Gastrocnemius medialis (tissue), 4 donors: ENCODE measurements around the gene SLC22A17. TPM values are rescaled to one million over a fixed set of nuclear protein-coding genes. Genes with fewer than 3 reads are reported as not detected.

Source experiments
- ATAC-seq, 2 donors: fragments of 150-250 bp; one replicate each; pipeline ENCODE4 v1.9.1; 2016
- DNase-seq, 2 donors: peaks; one replicate each; pipeline ENCODE4 v3.0.0-alpha.2; 2019
- H3K27ac ChIP-seq, 4 donors: fragments of 200-600 bp; sonication (generic); 1 replicate in 1 of 4; 2 replicates in 3 of 4; pipeline ENCODE4 v1.5.1; 2016 to 2018; ENCODE audit warnings: mild to moderate bottlenecking in 2 of 4, moderate library complexity in 1 of 4
- H3K27me3 ChIP-seq, 3 donors: fragments of 200-600 bp; sonication (generic) in 2 of 3; 1 replicate in 1 of 3; 2 replicates in 2 of 3; pipeline versions ENCODE4 v1.5.1 to v1.6.0; 2016 to 2019; ENCODE audit warnings: mild to moderate bottlenecking in 1 of 3, moderate library complexity in 1 of 3
- H3K36me3 ChIP-seq, 2 donors: fragments of 200-600 bp; sonication (generic) in 1 of 2; one replicate each; pipeline ENCODE4 v1.5.1; 2017 to 2018
- H3K4me1 ChIP-seq, 2 donors: fragments of 200-600 bp; sonication (generic) in 1 of 2; one replicate each; pipeline ENCODE4 v1.5.1; 2016 to 2017; ENCODE audit warnings: mild to moderate bottlenecking in 2 of 2
- H3K4me3 ChIP-seq, 4 donors: fragments of 200-600 bp; sonication (generic) in 3 of 4; 1 replicate in 1 of 4; 2 replicates in 3 of 4; pipeline ENCODE4 v1.5.1; 2016 to 2019; ENCODE audit warnings: mild to moderate bottlenecking in 2 of 4
- H3K9me3 ChIP-seq, 3 donors: fragments of 200-600 bp; sonication (generic) in 2 of 3; 1 replicate in 1 of 3; 2 replicates in 2 of 3; pipeline ENCODE4 v1.5.1; 2016 to 2019
- POLR2A ChIP-seq, 2 donors: fragments of 450-650 bp; IDR thresholded peaks; one replicate each; pipeline ENCODE4 v1.6.1; 2017; ENCODE audit warnings: antibody characterized with exemption in 2 of 2, mild to moderate bottlenecking in 2 of 2, moderate library complexity in 2 of 2
- in situ Hi-C, 4 donors: fragments of 200-750 bp; cut with MboI; loops; one replicate each; pipeline versions ENCODE4 v1.15.0 to v1.8.0; 2017; ENCODE audit warnings: low sequenced_read_pairs in 4 of 4
- intact Hi-C: fragments of 100-400 bp; cut with DNase I; formaldehyde crosslinking; loops from one replicate; pipeline ENCODE4 v1.15.1; 2023; ENCODE audit warnings: low total_unique reads
- total RNA-seq, 4 donors: library from RNA; depleted of rRNA; stranded (reverse); fragments of >200 nt; gene quantifications; one replicate each; pipeline versions ENCODE4 v1.1.0 to v1.2.3, GENCODE V29; 2016
- TF ChIP-seq, protein P1 (sequence below), 5 experiments: fragments of 450-650 bp in 3 of 5; fragments of 200-600 bp in 2 of 5; sonication (generic) in 2 of 5; IDR thresholded peaks in 4 of 5; conservative IDR thresholded peaks in 1 of 5; 1 replicate in 4 of 5; 2 replicates in 1 of 5; pipeline ENCODE4 v1.5.1; 2016 to 2019; ENCODE audit warnings: antibody characterized with exemption in 5 of 5, mild to moderate bottlenecking in 3 of 5, moderate library complexity in 3 of 5

SLC22A17 gene
- total RNA-seq, 4 donors from 2014 or later, result 0.68 to 2.7 (median 1.4) TPM

DNA sequence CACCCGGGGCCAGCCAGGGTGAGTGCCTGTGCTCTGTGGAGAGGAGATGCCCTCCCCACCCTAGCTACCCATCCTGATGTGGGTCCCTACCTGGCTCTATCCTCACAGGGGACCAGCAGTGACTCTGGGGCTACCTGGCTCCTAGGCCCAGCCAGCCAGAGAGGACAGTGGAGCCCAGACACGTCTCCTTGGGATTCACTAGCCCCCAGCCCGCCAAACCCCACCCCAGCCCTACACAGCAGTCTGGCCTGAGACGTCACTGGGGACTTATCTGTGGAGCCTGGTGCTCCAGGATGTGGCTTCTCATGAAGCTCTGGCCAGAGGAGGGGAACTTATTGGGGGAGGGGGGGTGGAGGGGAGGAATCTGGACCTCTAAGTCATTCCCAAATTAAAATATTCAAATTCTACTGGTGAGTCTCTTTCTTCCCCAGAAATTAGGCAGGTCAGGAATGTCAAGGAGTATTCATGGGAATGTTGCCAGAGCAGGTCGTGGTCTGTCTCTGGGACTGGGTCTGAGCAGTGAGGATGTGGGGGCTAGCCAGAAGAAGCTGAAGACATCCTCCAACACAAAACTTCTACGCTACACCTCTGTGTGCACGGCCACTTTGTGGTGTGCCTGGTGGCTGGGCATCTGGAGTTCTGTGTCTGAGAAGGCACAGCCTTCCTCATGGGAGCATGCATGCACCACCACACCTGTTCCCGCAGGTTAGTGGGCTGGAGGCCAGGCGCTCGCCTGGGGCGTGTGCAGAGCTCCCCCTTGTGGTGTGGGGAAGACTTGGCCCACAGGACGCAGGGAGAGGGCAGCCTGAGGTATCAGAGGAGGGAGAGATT is 26.9 kb upstream of the SLC22A17 start:
- Histone ChIP-seq H3K4me3 (no peak overlapping the region), H3K9me3 (no peaks in the 10 kb centered on the region), H3K27me3 (no peaks in the 10 kb centered on the region), H3K4me1 (no peaks in the 10 kb centered on the region), H3K27ac (no peak overlapping the region), H3K36me3 (peaks cover 0 to 14% of the 10 kb centered on the region in 2 donors)
- intact Hi-C loops (loop anchor here (1.0 to 5.0 kb wide), 2 partner anchors 51 to 112 kb away; no protein-coding TSS in a partner anchor), in situ Hi-C loops (loop anchor here in 3 of 4 donors (5.0 to 10.0 kb wide), 3 partner anchors 45 to 115 kb away; no protein-coding TSS in a partner anchor)
- TF ChIP-seq, protein P1, sequence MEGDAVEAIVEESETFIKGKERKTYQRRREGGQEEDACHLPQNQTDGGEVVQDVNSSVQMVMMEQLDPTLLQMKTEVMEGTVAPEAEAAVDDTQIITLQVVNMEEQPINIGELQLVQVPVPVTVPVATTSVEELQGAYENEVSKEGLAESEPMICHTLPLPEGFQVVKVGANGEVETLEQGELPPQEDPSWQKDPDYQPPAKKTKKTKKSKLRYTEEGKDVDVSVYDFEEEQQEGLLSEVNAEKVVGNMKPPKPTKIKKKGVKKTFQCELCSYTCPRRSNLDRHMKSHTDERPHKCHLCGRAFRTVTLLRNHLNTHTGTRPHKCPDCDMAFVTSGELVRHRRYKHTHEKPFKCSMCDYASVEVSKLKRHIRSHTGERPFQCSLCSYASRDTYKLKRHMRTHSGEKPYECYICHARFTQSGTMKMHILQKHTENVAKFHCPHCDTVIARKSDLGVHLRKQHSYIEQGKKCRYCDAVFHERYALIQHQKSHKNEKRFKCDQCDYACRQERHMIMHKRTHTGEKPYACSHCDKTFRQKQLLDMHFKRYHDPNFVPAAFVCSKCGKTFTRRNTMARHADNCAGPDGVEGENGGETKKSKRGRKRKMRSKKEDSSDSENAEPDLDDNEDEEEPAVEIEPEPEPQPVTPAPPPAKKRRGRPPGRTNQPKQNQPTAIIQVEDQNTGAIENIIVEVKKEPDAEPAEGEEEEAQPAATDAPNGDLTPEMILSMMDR (IDR thresholded peaks at IDR 0.05 in 4 of 5, conservative IDR thresholded peaks at IDR 0.05 in 1 of 5), result peak; percentile 78 to 88 (median 81)
- no peak for TF ChIP-seq POLR2A (IDR thresholded peaks at IDR 0.05)
- DNase-seq, result peak in 1 of 2 donors; percentile 70
- ATAC-seq, result peak; percentile 19 to 57

DNA sequence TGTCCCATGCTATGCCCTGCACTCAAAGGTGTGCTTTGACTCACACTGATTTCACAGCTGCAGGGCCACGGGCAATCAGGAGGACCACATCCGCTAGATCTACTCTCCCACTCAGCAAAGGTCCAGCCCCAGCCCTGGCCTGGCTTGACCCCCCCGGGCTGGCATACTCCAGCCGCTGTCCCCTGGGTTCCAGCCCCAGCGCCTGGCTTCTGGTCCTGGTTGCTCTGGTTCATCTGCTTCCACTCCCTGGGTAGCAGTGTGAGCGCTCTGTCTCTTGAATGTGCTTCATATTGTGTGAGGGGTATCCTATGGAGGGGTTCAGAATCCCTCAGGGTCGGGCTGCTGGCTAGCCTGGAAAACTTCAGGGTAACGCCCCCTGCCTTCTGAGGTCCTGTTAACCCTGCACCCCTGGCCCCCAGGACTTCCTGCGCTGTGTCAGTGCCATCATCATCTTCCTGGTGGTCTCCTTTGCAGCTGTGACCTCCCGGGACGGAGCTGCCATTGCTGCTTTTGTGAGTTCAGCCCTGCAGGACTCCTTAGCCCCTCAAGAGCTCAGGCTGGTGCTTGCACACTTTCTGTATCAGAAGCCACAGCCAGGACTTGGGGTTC is 26.0 kb upstream of the SLC22A17 start:
- TF ChIP-seq, protein P1 (IDR thresholded peaks at IDR 0.05 in 4 of 5, conservative IDR thresholded peaks at IDR 0.05 in 1 of 5), result no peak
- no peak for TF ChIP-seq POLR2A (IDR thresholded peaks at IDR 0.05)
- peak in 1 of 2 donors; percentile 56 for DNase-seq
- Histone ChIP-seq H3K36me3 (peaks cover 0 to 6% of the 10 kb centered on the region in 2 donors), H3K4me1 (no peaks in the 10 kb centered on the region), H3K27ac (no peak overlapping the region), H3K4me3 (no peak overlapping the region), H3K9me3 (no peaks in the 10 kb centered on the region), H3K27me3 (no peaks in the 10 kb centered on the region)
- in situ Hi-C loops, result loop anchor here in 1 of 4 donors (10.0 kb wide), 1 partner anchor 114 kb away; no protein-coding TSS in a partner anchor
- intact Hi-C loops, result loop anchor here (5.0 kb wide), 1 partner anchor 111 kb away; no protein-coding TSS in a partner anchor
- peak in 1 of 2 donors; percentile 5 for ATAC-seq

DNA sequence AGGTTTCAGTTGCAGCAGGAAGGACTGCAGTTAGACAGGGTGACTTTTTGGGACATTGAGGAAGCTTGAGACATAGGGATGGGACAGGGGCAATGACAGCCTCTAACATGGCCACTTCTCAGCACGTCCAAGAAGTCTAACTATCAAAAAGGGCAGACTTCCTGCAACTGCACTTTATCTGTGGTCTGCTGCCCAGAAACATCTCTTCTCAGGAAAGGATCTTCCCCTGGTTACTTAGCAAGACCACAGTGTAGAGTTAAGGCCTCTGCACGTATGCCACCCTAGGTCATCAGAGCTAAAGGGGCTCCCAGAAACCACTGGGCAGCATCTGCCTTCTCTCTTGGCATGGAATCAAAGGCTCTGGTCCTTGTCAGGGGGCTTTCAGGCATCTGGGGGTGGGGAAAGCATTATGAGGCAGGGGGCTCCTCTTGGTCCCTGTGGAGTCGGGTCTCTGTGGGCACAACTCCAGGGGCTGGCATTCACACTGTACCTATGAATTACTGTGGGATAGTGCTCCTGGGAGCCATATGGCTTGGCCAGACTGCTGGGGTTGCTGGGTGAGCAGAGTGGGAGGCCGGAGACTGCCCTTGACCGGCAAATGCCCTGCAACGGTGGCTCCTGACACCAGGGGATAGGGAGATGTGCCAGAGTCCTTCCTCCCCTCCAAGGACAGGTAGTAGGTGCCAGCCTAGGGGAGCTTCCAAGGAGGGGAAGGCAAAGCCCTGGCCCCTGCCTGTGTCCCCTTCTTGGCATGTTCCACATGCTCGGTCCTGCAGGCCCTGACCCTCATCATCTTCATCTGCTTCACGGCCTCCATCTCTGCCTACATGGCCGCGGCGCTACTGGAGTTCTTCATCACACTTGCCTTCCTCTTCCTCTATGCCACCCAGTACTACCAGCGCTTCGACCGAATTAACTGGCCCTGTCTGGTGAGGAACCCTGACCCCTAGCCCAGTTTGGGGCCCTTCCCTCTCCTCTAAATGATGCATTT is 25.2 kb upstream of the SLC22A17 start:
- TF ChIP-seq, protein P1 (IDR thresholded peaks at IDR 0.05 in 4 of 5, conservative IDR thresholded peaks at IDR 0.05 in 1 of 5), result no peak
- TF ChIP-seq POLR2A (IDR thresholded peaks at IDR 0.05), result no peak
- ATAC-seq (peak in 1 of 2 donors; percentile 3), DNase-seq (peak in 1 of 2 donors; percentile 58)
- in situ Hi-C loops, result loop anchor here in 1 of 4 donors (10.0 kb wide), 1 partner anchor 113 kb away; no protein-coding TSS in a partner anchor
- Histone ChIP-seq H3K27me3 (no peaks in the 10 kb centered on the region), H3K4me3 (no peak overlapping the region), H3K9me3 (no peaks in the 10 kb centered on the region), H3K36me3 (peaks cover 0 to 6% of the 10 kb centered on the region in 2 donors), H3K27ac (peak overlapping the region in 1 of 4 donors; percentile 48), H3K4me1 (no peaks in the 10 kb centered on the region)
- intact Hi-C loops, result loop anchor here (5.0 kb wide), 1 partner anchor 111 kb away; no protein-coding TSS in a partner anchor

DNA sequence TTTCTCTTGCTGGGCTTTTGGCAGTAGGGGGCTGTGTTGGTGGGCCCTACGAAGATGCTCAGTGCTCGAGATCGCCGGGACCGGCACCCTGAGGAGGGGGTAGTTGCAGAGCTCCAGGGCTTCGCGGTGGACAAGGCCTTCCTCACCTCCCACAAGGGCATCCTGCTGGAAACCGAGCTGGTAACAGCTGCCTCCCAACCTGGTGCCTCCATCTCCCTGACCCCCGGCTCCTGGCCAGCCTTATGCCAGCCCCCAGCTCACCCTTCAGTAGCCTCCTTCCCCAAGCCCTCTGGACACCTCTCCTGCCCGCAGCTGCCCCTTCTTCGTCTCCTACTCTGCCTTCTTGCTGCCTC is 24.5 kb upstream of the SLC22A17 start:
- H3K36me3 ChIP-seq, result peaks cover 0 to 6% of the 10 kb centered on the region in 2 donors
- intact Hi-C loops, result loop anchor here (5.0 kb wide), 1 partner anchor 110 kb away; no protein-coding TSS in a partner anchor
- no peaks in the 10 kb centered on the region for H3K4me1 ChIP-seq
- in situ Hi-C loops, result loop anchor here in 1 of 4 donors (10.0 kb wide), 1 partner anchor 112 kb away; no protein-coding TSS in a partner anchor
- no peak for ATAC-seq
- no peaks in the 10 kb centered on the region for H3K9me3 ChIP-seq
- no peak overlapping the region for H3K4me3 ChIP-seq
- H3K27me3 ChIP-seq, result no peaks in the 10 kb centered on the region
- no peak for DNase-seq
- H3K27ac ChIP-seq, result peak overlapping the region in 1 of 4 donors; percentile 48
- TF ChIP-seq, protein P1 (IDR thresholded peaks at IDR 0.05 in 4 of 5, conservative IDR thresholded peaks at IDR 0.05 in 1 of 5), result no peak
